Adrenal gland (tissue), 12 donors: ENCODE measurements around the gene MYH3. TPM values are rescaled to one million over a fixed set of nuclear protein-coding genes. Genes with fewer than 3 reads are reported as not detected.
A peak's percentile ranks its signal among the peaks of the same experiment; 100 is the strongest.

Experiments
- DNase-seq, 7 donors: peaks; one replicate each; pipeline ENCODE4 v3.0.0-alpha.2; 2019 to 2020
- H3K27ac ChIP-seq, 5 donors: fragments of 200-600 bp; sonication (generic) in 4 of 5; 1 replicate in 3 of 5; 2 replicates in 2 of 5; pipeline versions ENCODE4 v1.5.1 to v1.8.0; 2016 to 2020; ENCODE audit warnings: mild to moderate bottlenecking in 1 of 5
- H3K27me3 ChIP-seq: fragments of 200-600 bp; 2 replicates; pipeline ENCODE4 v1.8.0; 2021
- H3K36me3 ChIP-seq, 2 donors: fragments of 200-600 bp; replicated peaks in 1 of 2; 1 replicate in 1 of 2; 2 replicates in 1 of 2; pipeline versions ENCODE4 v1.5.1 to v1.8.0; 2018 to 2022
- H3K4me1 ChIP-seq, 2 donors: fragments of 200-600 bp; replicated peaks in 1 of 2; 1 replicate in 1 of 2; 2 replicates in 1 of 2; pipeline versions ENCODE4 v1.5.1 to v1.8.0; 2018 to 2021
- H3K4me3 ChIP-seq, 4 donors: fragments of 200-600 bp; sonication (generic) in 3 of 4; one replicate each; pipeline ENCODE4 v1.5.1; 2016 to 2018
- H3K9me3 ChIP-seq, 3 donors: fragments of 200-600 bp; sonication (generic) in 1 of 3; replicated peaks in 1 of 3; 1 replicate in 2 of 3; 2 replicates in 1 of 3; pipeline versions ENCODE4 v1.5.1 to v1.8.0; 2016 to 2021
- CTCF ChIP-seq, 6 experiments: fragments of 450-650 bp in 4 of 6; fragments of 200-600 bp in 2 of 6; sonication (generic) in 1 of 6; IDR thresholded peaks; 1 replicate in 5 of 6; 2 replicates in 1 of 6; pipeline versions ENCODE4 v1.5.1 to v1.8.0; 2016 to 2021; ENCODE audit warnings: antibody characterized with exemption in 6 of 6, mild to moderate bottlenecking in 2 of 6, moderate library complexity in 1 of 6
- POLR2A ChIP-seq, 2 donors: fragments of 450-650 bp; IDR thresholded peaks; one replicate each; pipeline ENCODE4 v1.6.1; 2017; ENCODE audit warnings: antibody characterized with exemption in 2 of 2, mild to moderate bottlenecking in 2 of 2, moderate library complexity in 1 of 2
- WGBS, 4 donors: extraction: QIAGEN DNeasy Blood & Tissue Kit in 2 of 4; methylation state at CpG; one replicate each; pipeline versions ENCODE4 v1.1.5 to v1.1.7; 2013 to 2017; 5-methylcytosine and 5-hydroxymethylcytosine counted together
- intact Hi-C, 2 donors: fragments of 100-400 bp; cut with DNase I; formaldehyde crosslinking; loops; one replicate each; pipeline versions ENCODE4 v1.14.1 to v1.15.0; 2022 to 2023
- polyA plus RNA-seq, 3 donors: library from polyadenylated mRNA; stranded (reverse); fragments of 200-250 nt in 2 of 3; fragments of 350-450 nt in 1 of 3; fragmentation: Illumina TruSeq in 1 of 3; extraction: RNeasy Lipid Tissue Mini Kit (QIAGEN cat#74804) in 1 of 3; gene quantifications; one replicate each; pipeline ENCODE4 v1.2.3, GENCODE V29; 2013 to 2014
- total RNA-seq, 9 donors: library from RNA; depleted of rRNA in 4 of 9; stranded (reverse); fragments of >200 nt in 4 of 9; fragments of 120-200 nt in 1 of 9; fragmentation: NEBNext Ultra II Directional in 1 of 9; extraction: Animal tissue kit (Norgen Biotek cat#: 25700) in 1 of 9; gene quantifications; one replicate each; pipeline versions ENCODE4 v1.1.0 to v1.2.4, GENCODE V29; 2013 to 2023
- donor health status: healthy with polysubstance abuse.
- donor health status: Bipolar disorder and iron deficiency.
- donor health status: DM: yes; HTN: yes; CAD: no.
- donor health status: DM: no; HTN: no; CAD: no.
- donor health status: DM: no; HTN: no; CAD: no.
- donor health status: DM: yes; HTN: yes; CAD: no.

The MYH3 gene
- total and polyA plus RNA-seq, 12 donors = 0.43 to 9.3 (median 0.95) TPM; not detected in 1

GRCh38 chr17:10683853-10684252 is 26.7 kb upstream of the MYH3 start:
- intact Hi-C loops = no loop called here
- Histone ChIP-seq H3K9me3 (no peaks in the 10 kb centered on the region), H3K4me1 (no peaks in the 10 kb centered on the region), H3K27ac (no peak overlapping the region), H3K36me3 (peaks cover 0 to 47% of the 10 kb centered on the region in 2 donors), H3K27me3 (no peaks in the 10 kb centered on the region), H3K4me3 (no peak overlapping the region)
- WGBS, 4 donors = 60 to 79% (median 70%) methylated on average over 2 of the region's 2 CpGs
- TF ChIP-seq CTCF (IDR thresholded peaks at IDR 0.05) (peak in 4 of 6 experiments; percentile 14 to 34 (median 17)), POLR2A (IDR thresholded peaks at IDR 0.05) (no peak)
- DNase-seq = no peak

- DNase-seq = no peak
- 76 to 83% (median 79%) methylated on average over 7 of the region's 7 CpGs for WGBS, 4 donors
- no peaks in the 10 kb centered on the region for H3K27me3 ChIP-seq
- intact Hi-C loops = no loop called here
- no peak overlapping the region for H3K4me3 ChIP-seq
- no peak overlapping the region for H3K27ac ChIP-seq
- H3K9me3 ChIP-seq = no peaks in the 10 kb centered on the region
- TF ChIP-seq POLR2A (IDR thresholded peaks at IDR 0.05) (no peak), CTCF (IDR thresholded peaks at IDR 0.05) (no peak)
- peaks cover 0 to 52% of the 10 kb centered on the region in 2 donors for H3K36me3 ChIP-seq
- H3K4me1 ChIP-seq = no peaks in the 10 kb centered on the region
These were observed 24.8 kb upstream of the MYH3 start for GRCh38 chr17:10681866-10682446.

- WGBS, 4 donors = 84 to 93% (median 92%) methylated on average over 2 to 4 of the region's 4 CpGs; no CpG with 5 or more reads in 1 of the 4 donors
- H3K27ac ChIP-seq = no peak overlapping the region
- TF ChIP-seq CTCF (IDR thresholded peaks at IDR 0.05) = no peak
- no peak for TF ChIP-seq POLR2A (IDR thresholded peaks at IDR 0.05)
- DNase-seq = no peak
- no peak overlapping the region for H3K4me3 ChIP-seq
- H3K27me3 ChIP-seq = no peaks in the 10 kb centered on the region
- no peaks in the 10 kb centered on the region for H3K4me1 ChIP-seq
- H3K9me3 ChIP-seq = no peaks in the 10 kb centered on the region
- H3K36me3 ChIP-seq = peaks cover 0 to 15% of the 10 kb centered on the region in 2 donors
- intact Hi-C loops = no loop called here
These were observed 17.6 kb upstream of the MYH3 start for GRCh38 chr17:10674704-10675103.

- H3K4me3 ChIP-seq = no peak overlapping the region
These were observed 16.2 kb upstream of the MYH3 start for GRCh38 chr17:10673312-10673711.

More at GRCh38 chr17:10673312-10673711, 16.2 kb upstream of the MYH3 start:
- no peaks in the 10 kb centered on the region for H3K4me1 ChIP-seq
- H3K27me3 ChIP-seq = no peaks in the 10 kb centered on the region
- 95 to 98% (median 96%) methylated on average over 12 of the region's 12 CpGs for WGBS, 4 donors
- no peak overlapping the region for H3K27ac ChIP-seq
- no peak for DNase-seq
- peaks cover 0 to 7% of the 10 kb centered on the region in 2 donors for H3K36me3 ChIP-seq
- intact Hi-C loops = no loop called here
- H3K9me3 ChIP-seq = no peaks in the 10 kb centered on the region
- TF ChIP-seq CTCF (IDR thresholded peaks at IDR 0.05) (no peak), POLR2A (IDR thresholded peaks at IDR 0.05) (no peak)
